ENCODE results near the gene CBARP.
A peak's percentile ranks its signal among the peaks of the same experiment; 100 is the strongest.

Gene CBARP

GRCh38 chr19:1278713-1279660 is 41.2 kb upstream of the CBARP start:
- peaks cover 12% of the 10 kb centered on the region for H3K4me1 ChIP-seq (ENCODE audit: low read depth, poor library complexity, severe bottlenecking)
- H3K9ac ChIP-seq, result no peak overlapping the region
- H4K20me1 ChIP-seq (ENCODE audit: insufficient read depth), result no peaks in the 10 kb centered on the region
- no peak overlapping the region for H3K27ac ChIP-seq
- H2AFZ ChIP-seq (ENCODE audit: low read depth), result no peak overlapping the region
- peaks cover 12% of the 10 kb centered on the region; the same call in 1 of the 2 replicates for H3K79me2 ChIP-seq (ENCODE audit: insufficient read depth, low read depth)
- H3K4me2 ChIP-seq, result no peak overlapping the region
- peaks cover 5% of the 10 kb centered on the region; the same call in 1 of the 2 replicates for H3K36me3 ChIP-seq (ENCODE audit: insufficient read depth)
- peaks cover 11% of the 10 kb centered on the region; the same call in 1 of the 2 replicates for H3K27me3 ChIP-seq (ENCODE audit: insufficient read depth, low read depth)
- H3K4me3 ChIP-seq (IDR thresholded peaks at IDR 0.05; ENCODE audit: insufficient read depth, low read depth, low read length), result no peak overlapping the region
- TF ChIP-seq CTCF (conservative IDR thresholded peaks at IDR 0.05; ENCODE audit: low read depth, low read length), result no peak

- H3K4me2 ChIP-seq, result no peak overlapping the region
- H3K27me3 ChIP-seq (ENCODE audit: insufficient read depth, low read depth), result peaks cover 2% of the 10 kb centered on the region; the same call in 1 of the 2 replicates
- H4K20me1 ChIP-seq (ENCODE audit: insufficient read depth), result no peaks in the 10 kb centered on the region
- H3K4me1 ChIP-seq (ENCODE audit: low read depth, poor library complexity, severe bottlenecking), result peaks cover 12% of the 10 kb centered on the region
- no peak overlapping the region for H3K9ac ChIP-seq
- H3K79me2 ChIP-seq (ENCODE audit: insufficient read depth, low read depth), result peaks cover 13% of the 10 kb centered on the region; the same call in 1 of the 2 replicates
- H2AFZ ChIP-seq (ENCODE audit: low read depth), result no peak overlapping the region
- H3K27ac ChIP-seq, result no peak overlapping the region
- TF ChIP-seq CTCF (conservative IDR thresholded peaks at IDR 0.05; ENCODE audit: low read depth, low read length), result no peak
- H3K4me3 ChIP-seq (IDR thresholded peaks at IDR 0.05; ENCODE audit: insufficient read depth, low read depth, low read length), result no peak overlapping the region
- H3K36me3 ChIP-seq (ENCODE audit: insufficient read depth), result peaks cover 14% of the 10 kb centered on the region; the same call in 1 of the 2 replicates
Observed at GRCh38 chr19:1278074-1278473, 40.3 kb upstream of the CBARP start.

- Histone ChIP-seq H3K27me3 (ENCODE audit: insufficient read depth, low read depth) (no peaks in the 10 kb centered on the region), H3K9ac (peak overlapping the region; percentile 86; the same call in 1 of the 2 replicates), H2AFZ (ENCODE audit: low read depth) (no peak overlapping the region), H3K4me3 (IDR thresholded peaks at IDR 0.05; ENCODE audit: insufficient read depth, low read depth, low read length) (no peak overlapping the region), H3K79me2 (ENCODE audit: insufficient read depth, low read depth) (peaks cover 23% of the 10 kb centered on the region; the same call in 1 of the 2 replicates), H3K36me3 (ENCODE audit: insufficient read depth) (peaks cover 25% of the 10 kb centered on the region; the same call in 1 of the 2 replicates), H4K20me1 (ENCODE audit: insufficient read depth) (no peaks in the 10 kb centered on the region), H3K27ac (peak overlapping the region; percentile 94; the same call in 1 of the 2 replicates), H3K4me2 (peak overlapping the region; percentile 100), H3K4me1 (ENCODE audit: low read depth, poor library complexity, severe bottlenecking) (peaks cover 12% of the 10 kb centered on the region)
- no peak for TF ChIP-seq CTCF (conservative IDR thresholded peaks at IDR 0.05; ENCODE audit: low read depth, low read length)
Observed at GRCh38 chr19:1277061-1277460, 39.3 kb upstream of the CBARP start.

DNA sequence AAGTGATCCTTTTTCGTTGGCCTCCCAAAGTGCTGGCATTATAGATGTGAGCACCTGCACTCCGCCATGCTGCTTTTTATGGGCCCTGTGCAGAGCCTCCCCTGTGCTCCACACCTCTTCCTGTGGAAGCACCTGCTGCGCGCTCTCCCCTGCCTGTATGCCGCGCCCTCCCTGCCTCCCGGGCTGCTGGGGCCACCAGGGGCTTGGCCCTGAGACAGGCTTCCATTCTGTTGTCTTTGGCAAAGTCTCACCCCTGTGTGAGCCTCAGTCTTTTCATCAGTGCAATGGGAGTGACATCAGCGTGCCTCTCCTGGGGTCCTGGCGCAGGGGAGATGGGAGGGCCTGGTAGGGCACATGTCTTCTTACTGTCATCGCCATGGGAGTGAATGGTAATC is 38.8 kb upstream of the CBARP start:
- peaks cover 25% of the 10 kb centered on the region; the same call in 1 of the 2 replicates for H3K36me3 ChIP-seq (ENCODE audit: insufficient read depth)
- H3K4me1 ChIP-seq (ENCODE audit: low read depth, poor library complexity, severe bottlenecking), result peaks cover 12% of the 10 kb centered on the region
- H3K27me3 ChIP-seq (ENCODE audit: insufficient read depth, low read depth), result no peaks in the 10 kb centered on the region
- no peaks in the 10 kb centered on the region for H4K20me1 ChIP-seq (ENCODE audit: insufficient read depth)
- peaks cover 28% of the 10 kb centered on the region; the same call in 1 of the 2 replicates for H3K79me2 ChIP-seq (ENCODE audit: insufficient read depth, low read depth)
- no peak for TF ChIP-seq CTCF (conservative IDR thresholded peaks at IDR 0.05; ENCODE audit: low read depth, low read length)
- H3K4me3 ChIP-seq (IDR thresholded peaks at IDR 0.05; ENCODE audit: insufficient read depth, low read depth, low read length), result no peak overlapping the region
- H3K9ac ChIP-seq, result peak overlapping the region; percentile 86
- peak overlapping the region; percentile 94 for H3K27ac ChIP-seq
- H2AFZ ChIP-seq (ENCODE audit: low read depth), result no peak overlapping the region
- H3K4me2 ChIP-seq, result peak overlapping the region; percentile 100
